ENCODE results near the gene IGFBP5.

IGFBP5 gene

GRCh38 chr2:216710551-216711301 lies 15.4 kb upstream of the IGFBP5 start:
- no peaks in the 10 kb centered on the region for H3K27me3 ChIP-seq (ENCODE audit: low read length)
- H4K20me1 ChIP-seq (ENCODE audit: low read depth, low read length) = no peaks in the 10 kb centered on the region
- H3K36me3 ChIP-seq (ENCODE audit: low read length) = no peaks in the 10 kb centered on the region
- H3F3A ChIP-seq (ENCODE audit: insufficient read depth) = no peaks in the 10 kb centered on the region
- H3K4me3 ChIP-seq (ENCODE audit: insufficient read depth, low read length, poor library complexity, severe bottlenecking) = no peak overlapping the region
- H3K79me2 ChIP-seq (ENCODE audit: insufficient read depth, low read length) = no peaks in the 10 kb centered on the region
- H3K9me2 ChIP-seq (replicated peaks; ENCODE audit: insufficient read depth, low read length) = no peaks in the 10 kb centered on the region
- no peak overlapping the region for H3K4me2 ChIP-seq (ENCODE audit: low read depth, low read length, poor library complexity, severe bottlenecking)
- H2AFZ ChIP-seq (ENCODE audit: low read depth, low read length, severe bottlenecking) = no peak overlapping the region
- H3K9ac ChIP-seq (ENCODE audit: low read length) = no peak overlapping the region
- TF ChIP-seq CTCF (IDR thresholded peaks at IDR 0.05; ENCODE audit: insufficient read depth, low read length, poor library complexity, severe bottlenecking) (no peak), EZH2phosphoT487 (conservative IDR thresholded peaks at IDR 0.05; ENCODE audit: low read length) (no peak)
- no peaks in the 10 kb centered on the region for H3K9me3 ChIP-seq (ENCODE audit: insufficient read depth, low read length)
- no peak overlapping the region for H3K27ac ChIP-seq (ENCODE audit: low read depth, low read length)

GRCh38 chr2:216702756-216703155 lies 7.4 kb upstream of the IGFBP5 start:
- no peak overlapping the region for H3K9ac ChIP-seq (ENCODE audit: low read length)
- no peaks in the 10 kb centered on the region for H3K79me2 ChIP-seq (ENCODE audit: insufficient read depth, low read length)
- no peak overlapping the region for H2AFZ ChIP-seq (ENCODE audit: low read depth, low read length, severe bottlenecking)
- no peak overlapping the region for H3K4me2 ChIP-seq (ENCODE audit: low read depth, low read length, poor library complexity, severe bottlenecking)
- no peaks in the 10 kb centered on the region for H3K9me2 ChIP-seq (replicated peaks; ENCODE audit: insufficient read depth, low read length)
- H3K27ac ChIP-seq (ENCODE audit: low read depth, low read length) = no peak overlapping the region
- no peak overlapping the region for H3K4me3 ChIP-seq (ENCODE audit: insufficient read depth, low read length, poor library complexity, severe bottlenecking)
- H3K27me3 ChIP-seq (ENCODE audit: low read length) = no peaks in the 10 kb centered on the region
- no peaks in the 10 kb centered on the region for H3K9me3 ChIP-seq (ENCODE audit: insufficient read depth, low read length)
- no peaks in the 10 kb centered on the region for H4K20me1 ChIP-seq (ENCODE audit: low read depth, low read length)
- no peak for TF ChIP-seq EZH2phosphoT487 (conservative IDR thresholded peaks at IDR 0.05; ENCODE audit: low read length)
- TF ChIP-seq CTCF (IDR thresholded peaks at IDR 0.05; ENCODE audit: insufficient read depth, low read length, poor library complexity, severe bottlenecking) = no peak
- H3K36me3 ChIP-seq (ENCODE audit: low read length) = no peaks in the 10 kb centered on the region
- H3F3A ChIP-seq (ENCODE audit: insufficient read depth) = no peaks in the 10 kb centered on the region

- Histone ChIP-seq H4K20me1 (ENCODE audit: low read depth, low read length) (no peaks in the 10 kb centered on the region), H3K27ac (ENCODE audit: low read depth, low read length) (no peak overlapping the region), H3K27me3 (ENCODE audit: low read length) (no peaks in the 10 kb centered on the region), H3F3A (ENCODE audit: insufficient read depth) (no peaks in the 10 kb centered on the region), H3K4me2 (ENCODE audit: low read depth, low read length, poor library complexity, severe bottlenecking) (no peak overlapping the region), H3K9me3 (ENCODE audit: insufficient read depth, low read length) (no peaks in the 10 kb centered on the region), H3K9me2 (replicated peaks; ENCODE audit: insufficient read depth, low read length) (no peaks in the 10 kb centered on the region), H3K36me3 (ENCODE audit: low read length) (no peaks in the 10 kb centered on the region), H3K79me2 (ENCODE audit: insufficient read depth, low read length) (no peaks in the 10 kb centered on the region), H2AFZ (ENCODE audit: low read depth, low read length, severe bottlenecking) (no peak overlapping the region), H3K4me3 (ENCODE audit: insufficient read depth, low read length, poor library complexity, severe bottlenecking) (no peak overlapping the region), H3K9ac (ENCODE audit: low read length) (no peak overlapping the region)
- TF ChIP-seq CTCF (IDR thresholded peaks at IDR 0.05; ENCODE audit: insufficient read depth, low read length, poor library complexity, severe bottlenecking) = no peak
- TF ChIP-seq EZH2phosphoT487 (conservative IDR thresholded peaks at IDR 0.05; ENCODE audit: low read length) = no peak
These were observed 6.2 kb upstream of the IGFBP5 start for GRCh38 chr2:216701544-216701943.
